Breast epithelium (tissue), 4 donors: ENCODE measurements around the gene ADAM23. TPM values are rescaled to one million over a fixed set of nuclear protein-coding genes. Genes with fewer than 3 reads are reported as not detected.

ENCODE experiments used
- DNase-seq, 2 donors: peaks; one replicate each; pipeline ENCODE4 v3.0.0-alpha.2; 2019; ENCODE audit warnings: low spot score in 2 of 2
- H3K27ac ChIP-seq, 2 donors: fragments of 200-600 bp; sonication (generic) in 1 of 2; one replicate each; pipeline ENCODE4 v1.5.1; 2016 to 2019; ENCODE audit warnings: mild to moderate bottlenecking in 1 of 2
- H3K27me3 ChIP-seq, 2 donors: fragments of 200-600 bp; sonication (generic) in 1 of 2; one replicate each; pipeline versions ENCODE4 v1.5.1 to v1.6.0; 2017 to 2019; ENCODE audit warnings: control low read depth in 1 of 2, mild to moderate bottlenecking in 1 of 2
- H3K36me3 ChIP-seq: fragments of 200-600 bp; one replicate; pipeline ENCODE4 v1.5.1; 2019
- H3K4me1 ChIP-seq, 2 donors: fragments of 200-600 bp; sonication (generic); one replicate each; pipeline ENCODE4 v1.5.1; 2016 to 2019; ENCODE audit warnings: control low read depth in 1 of 2
- H3K4me3 ChIP-seq, 3 donors: fragments of 200-600 bp; sonication (generic); 1 replicate in 2 of 3; 2 replicates in 1 of 3; pipeline ENCODE4 v1.5.1; 2016 to 2019; ENCODE audit warnings: mild to moderate bottlenecking in 3 of 3, moderate library complexity in 2 of 3
- H3K9me3 ChIP-seq, 2 donors: fragments of 200-600 bp; sonication (generic) in 1 of 2; one replicate each; pipeline ENCODE4 v1.5.1; 2016 to 2019; ENCODE audit warnings: control low read depth in 1 of 2
- CTCF ChIP-seq, 3 donors: fragments of 450-650 bp; IDR thresholded peaks; one replicate each; pipeline ENCODE4 v1.5.1; 2016 to 2017; ENCODE audit warnings: antibody characterized with exemption in 3 of 3, mild to moderate bottlenecking in 3 of 3, moderate library complexity in 3 of 3
- POLR2A ChIP-seq: fragments of 450-650 bp; IDR thresholded peaks from one replicate; pipeline ENCODE4 v1.6.1; 2016; ENCODE audit warnings: antibody characterized with exemption, mild to moderate bottlenecking, moderate library complexity
- POLR2AphosphoS5 ChIP-seq, 3 donors: sonication (generic); formaldehyde crosslinking; IDR thresholded peaks; one replicate each; pipeline ENCODE4 v1.6.1; 2017; ENCODE audit warnings: antibody characterized with exemption in 3 of 3
- intact Hi-C: fragments of 100-400 bp; cut with DNase I; formaldehyde crosslinking; loops from one replicate; pipeline ENCODE4 v1.15.1; 2023; ENCODE audit warnings: low total_unique reads
- total RNA-seq, 3 donors: library from RNA; depleted of rRNA; stranded (reverse); fragments of >200 nt; gene quantifications; one replicate each; pipeline ENCODE4 v1.1.0, GENCODE V29; 2016

ADAM23 gene
- total RNA-seq, 3 donors from 2014 or later = 0.48 to 2.5 (median 0.66) TPM

- H3K9me3 ChIP-seq = no peaks in the 10 kb centered on the region
- no peak overlapping the region for H3K4me3 ChIP-seq
- no peaks in the 10 kb centered on the region for H3K4me1 ChIP-seq
- DNase-seq = no peak
- intact Hi-C loops = no loop called here
- TF ChIP-seq POLR2AphosphoS5 (IDR thresholded peaks at IDR 0.05) (no peak), CTCF (IDR thresholded peaks at IDR 0.05) (no peak), POLR2A (no peak)
- H3K36me3 ChIP-seq = no peaks in the 10 kb centered on the region
- H3K27me3 ChIP-seq = no peaks in the 10 kb centered on the region
- no peak overlapping the region for H3K27ac ChIP-seq
These were observed 90.6 kb downstream of the ADAM23 start for GRCh38 chr2:206533977-206534376.

GRCh38 chr2:206535260-206535986 is 92.1 kb downstream of the ADAM23 start:
- Histone ChIP-seq H3K9me3 (no peaks in the 10 kb centered on the region), H3K4me3 (no peak overlapping the region), H3K27me3 (no peaks in the 10 kb centered on the region), H3K36me3 (no peaks in the 10 kb centered on the region), H3K27ac (no peak overlapping the region), H3K4me1 (no peaks in the 10 kb centered on the region)
- no peak for TF ChIP-seq POLR2A
- TF ChIP-seq POLR2AphosphoS5 (IDR thresholded peaks at IDR 0.05) = no peak
- TF ChIP-seq CTCF (IDR thresholded peaks at IDR 0.05) = no peak
- intact Hi-C loops = no loop called here
- no peak for DNase-seq

DNA sequence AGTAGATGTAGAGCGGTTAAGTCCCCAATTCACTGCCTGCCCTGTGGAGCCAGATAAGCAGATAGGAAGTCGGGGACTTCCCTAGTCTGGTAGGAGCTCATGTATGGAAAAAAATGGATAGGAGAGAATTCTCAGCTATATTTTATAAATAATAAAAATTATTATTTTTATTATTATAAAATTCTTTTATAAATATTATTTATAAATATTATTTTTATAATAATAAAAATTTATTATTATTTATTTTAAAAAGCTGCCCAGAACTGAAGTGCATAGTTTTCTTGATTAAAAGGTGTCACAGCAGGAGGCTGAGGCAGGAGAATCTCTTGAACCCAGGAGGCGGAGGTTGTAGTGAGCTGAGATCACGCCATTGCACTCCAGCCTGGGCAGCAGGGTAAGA is 97.4 kb downstream of the ADAM23 start:
- Histone ChIP-seq H3K4me1 (no peaks in the 10 kb centered on the region), H3K4me3 (no peak overlapping the region), H3K9me3 (no peaks in the 10 kb centered on the region), H3K27me3 (no peaks in the 10 kb centered on the region), H3K36me3 (no peaks in the 10 kb centered on the region), H3K27ac (no peak overlapping the region)
- intact Hi-C loops = no loop called here
- no peak for DNase-seq
- TF ChIP-seq POLR2A = no peak
- no peak for TF ChIP-seq POLR2AphosphoS5 (IDR thresholded peaks at IDR 0.05)
- TF ChIP-seq CTCF (IDR thresholded peaks at IDR 0.05) = no peak

- no peak for DNase-seq
- no peaks in the 10 kb centered on the region for H3K27me3 ChIP-seq
- no peaks in the 10 kb centered on the region for H3K9me3 ChIP-seq
- no peak overlapping the region for H3K27ac ChIP-seq
- no peaks in the 10 kb centered on the region for H3K36me3 ChIP-seq
- H3K4me1 ChIP-seq = no peaks in the 10 kb centered on the region
- TF ChIP-seq CTCF (IDR thresholded peaks at IDR 0.05) (no peak), POLR2A (no peak), POLR2AphosphoS5 (IDR thresholded peaks at IDR 0.05) (no peak)
- intact Hi-C loops = no loop called here
- H3K4me3 ChIP-seq = no peak overlapping the region
These were observed 99.7 kb downstream of the ADAM23 start for GRCh38 chr2:206543073-206543472.

DNA sequence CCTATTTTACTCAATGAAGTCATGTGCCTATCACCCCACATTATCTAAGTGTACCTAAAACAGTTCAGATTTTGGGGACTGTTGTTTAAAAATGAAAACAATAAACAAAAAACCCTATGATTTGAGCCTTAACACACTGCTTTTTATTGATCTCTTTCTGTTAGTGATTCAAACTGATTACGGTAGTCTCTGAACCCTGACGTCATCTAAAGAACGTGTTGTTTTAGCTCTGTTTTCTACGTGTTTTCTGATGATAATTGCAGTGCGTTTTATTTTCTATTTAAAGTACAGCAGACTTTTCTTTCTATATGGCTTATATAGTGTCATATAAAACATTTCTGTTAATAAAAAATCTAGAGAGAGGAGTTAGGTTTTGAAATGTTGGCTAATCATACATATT is 105.1 kb downstream of the ADAM23 start:
- Histone ChIP-seq H3K9me3 (no peaks in the 10 kb centered on the region), H3K4me1 (no peaks in the 10 kb centered on the region), H3K27ac (no peak overlapping the region), H3K27me3 (no peaks in the 10 kb centered on the region), H3K4me3 (no peak overlapping the region), H3K36me3 (no peaks in the 10 kb centered on the region)
- TF ChIP-seq POLR2A (no peak), CTCF (IDR thresholded peaks at IDR 0.05) (no peak), POLR2AphosphoS5 (IDR thresholded peaks at IDR 0.05) (no peak)
- no peak for DNase-seq
- intact Hi-C loops = no loop called here
